ENCODE data around the gene CENPP. TPM values are rescaled to one million over a fixed set of nuclear protein-coding genes. Genes with fewer than 3 reads are reported as not detected.

Gene CENPP
- total RNA-seq, 2 experiments from 2014 or later = 26.5 to 27.0 TPM

- Mint-ChIP-seq H3K9me3 (no peaks in the 10 kb centered on the region), H3K36me3 (no peaks in the 10 kb centered on the region), H3K4me1 (peaks cover 5% of the 10 kb centered on the region), H3K27ac (no peak overlapping the region), H3K4me3 (no peak overlapping the region), H3K27me3 (no peaks in the 10 kb centered on the region)
- no peak for DNase-seq
Observed at GRCh38 chr9:92483627-92484545, 158.1 kb downstream of the CENPP start.

- H3K4me1 Mint-ChIP-seq = peaks cover 5% of the 10 kb centered on the region
- H3K27ac Mint-ChIP-seq = no peak overlapping the region
- H3K27me3 Mint-ChIP-seq = no peaks in the 10 kb centered on the region
- no peak for DNase-seq
- no peaks in the 10 kb centered on the region for H3K9me3 Mint-ChIP-seq
- H3K4me3 Mint-ChIP-seq = no peak overlapping the region
- no peaks in the 10 kb centered on the region for H3K36me3 Mint-ChIP-seq
Observed at GRCh38 chr9:92484563-92484962, 158.8 kb downstream of the CENPP start.

GRCh38 chr9:92486371-92486770 is 160.6 kb downstream of the CENPP start:
- no peak for DNase-seq
- no peak overlapping the region for H3K27ac Mint-ChIP-seq

DNA sequence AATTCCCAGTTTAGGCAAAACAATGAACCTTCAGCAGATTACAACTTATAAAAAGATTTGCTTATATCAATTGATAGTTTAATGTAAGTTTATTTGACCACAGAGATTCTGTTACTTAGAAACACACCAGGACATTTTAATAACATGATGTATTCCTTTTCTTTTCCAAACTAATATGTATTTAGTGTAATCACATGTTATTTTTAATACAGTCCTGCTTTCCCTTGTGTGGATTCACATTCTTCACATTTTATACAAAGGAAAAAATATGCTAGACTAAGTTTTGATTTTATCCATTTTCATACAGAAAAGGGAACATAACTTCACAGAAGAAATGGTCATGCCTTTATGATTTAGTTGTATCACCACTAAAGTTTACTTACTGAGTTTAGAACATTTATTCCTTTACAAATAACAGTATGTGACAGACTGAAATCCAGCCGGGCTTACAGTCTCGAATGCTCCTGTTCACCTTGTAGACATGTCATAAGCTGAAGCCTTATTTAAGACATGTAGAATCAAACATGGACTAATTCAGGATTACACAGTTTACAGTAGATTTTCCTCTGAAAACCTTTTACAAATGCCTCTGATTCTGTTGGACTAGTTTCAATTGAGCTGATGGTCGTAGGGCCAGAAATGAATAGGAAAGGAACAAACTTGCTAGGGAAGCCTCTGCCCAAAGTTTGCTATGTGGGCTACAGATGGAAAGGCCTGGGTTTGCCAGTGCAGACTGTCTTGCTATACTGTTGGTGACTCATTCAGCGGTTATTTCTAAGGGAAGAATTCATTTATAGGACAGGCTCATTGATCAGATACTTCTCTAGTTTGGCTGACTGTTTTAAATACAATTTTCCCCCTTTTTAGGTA is 163.2 kb downstream of the CENPP start:
- peaks cover 2% of the 10 kb centered on the region for H3K4me1 Mint-ChIP-seq
- H3K27ac Mint-ChIP-seq = no peak overlapping the region
- no peaks in the 10 kb centered on the region for H3K36me3 Mint-ChIP-seq
- no peak for DNase-seq
- no peaks in the 10 kb centered on the region for H3K9me3 Mint-ChIP-seq
- H3K4me3 Mint-ChIP-seq = no peak overlapping the region
- H3K27me3 Mint-ChIP-seq = no peaks in the 10 kb centered on the region

More at GRCh38 chr9:92486371-92486770, 160.6 kb downstream of the CENPP start:
- Mint-ChIP-seq H3K4me3 (no peak overlapping the region), H3K4me1 (peaks cover 2% of the 10 kb centered on the region), H3K36me3 (no peaks in the 10 kb centered on the region), H3K9me3 (no peaks in the 10 kb centered on the region), H3K27me3 (no peaks in the 10 kb centered on the region)

DNA sequence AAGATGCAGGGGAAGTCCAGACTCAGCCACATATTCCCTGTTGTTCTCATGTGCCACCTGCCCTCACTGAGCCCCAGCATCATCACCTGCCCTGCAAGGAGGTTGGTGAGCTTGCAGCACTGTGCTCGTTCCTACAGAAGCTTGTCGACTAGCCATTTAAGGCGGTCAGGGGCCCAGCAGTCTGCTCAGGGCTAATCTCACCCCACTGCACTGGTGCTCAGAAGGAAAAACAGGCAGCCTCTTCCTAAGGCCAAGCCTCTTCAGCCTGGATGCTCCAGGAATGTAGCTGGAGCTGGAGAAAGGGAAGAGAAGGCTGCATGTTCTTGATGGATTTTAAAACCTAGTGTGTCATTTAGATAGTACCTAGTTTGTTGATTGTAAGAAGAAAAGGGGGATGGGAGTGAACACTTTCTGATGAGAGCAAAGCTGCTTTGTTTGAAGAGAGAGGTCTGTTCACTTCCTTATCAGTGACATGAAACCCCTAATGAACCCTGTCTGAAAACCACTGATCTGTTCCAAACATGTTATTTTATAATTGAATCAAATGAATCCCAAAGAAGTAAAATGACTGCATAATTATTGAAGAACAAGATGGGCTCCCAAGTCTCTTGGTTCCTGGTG is 167.1 kb downstream of the CENPP start:
- H3K4me3 Mint-ChIP-seq = no peak overlapping the region
- no peak overlapping the region for H3K27ac Mint-ChIP-seq
- H3K4me1 Mint-ChIP-seq = peaks cover 4% of the 10 kb centered on the region
- no peaks in the 10 kb centered on the region for H3K36me3 Mint-ChIP-seq
- no peak for DNase-seq
- no peaks in the 10 kb centered on the region for H3K9me3 Mint-ChIP-seq
- H3K27me3 Mint-ChIP-seq = no peaks in the 10 kb centered on the region

DNA sequence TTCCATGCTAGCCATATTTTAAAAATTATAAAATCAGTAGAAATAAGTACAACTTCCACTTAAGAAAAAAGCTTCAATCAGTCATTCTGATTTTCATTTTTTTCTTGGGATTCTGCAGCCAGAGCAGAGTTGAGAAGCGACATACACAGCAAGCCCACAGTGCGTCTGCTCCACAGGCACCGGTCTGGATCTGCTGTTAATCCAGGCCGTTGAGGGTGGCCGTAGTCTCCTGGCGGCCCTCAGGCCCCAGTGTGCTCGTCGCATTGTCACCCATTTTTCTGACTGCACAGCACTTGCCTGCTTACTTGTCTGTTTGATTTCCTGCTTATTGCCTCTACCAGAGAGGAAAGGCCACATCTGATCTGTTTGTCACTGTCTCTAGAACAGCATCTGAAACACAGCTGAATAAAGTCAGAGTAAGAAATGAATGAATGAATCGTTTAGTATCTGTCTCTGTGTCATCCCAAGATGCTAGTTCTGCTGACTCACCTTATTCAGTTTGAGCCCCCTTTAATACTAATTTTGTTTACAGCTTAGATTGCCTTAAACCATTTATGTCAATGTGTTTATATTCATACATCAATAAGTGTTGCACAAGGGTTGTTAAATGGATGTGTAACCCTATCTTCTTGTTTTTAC is 168.1 kb downstream of the CENPP start:
- no peaks in the 10 kb centered on the region for H3K36me3 Mint-ChIP-seq
- H3K27ac Mint-ChIP-seq = no peak overlapping the region
- H3K4me1 Mint-ChIP-seq = peaks cover 4% of the 10 kb centered on the region
- H3K27me3 Mint-ChIP-seq = no peaks in the 10 kb centered on the region
- H3K9me3 Mint-ChIP-seq = no peaks in the 10 kb centered on the region
- no peak overlapping the region for H3K4me3 Mint-ChIP-seq
- no peak for DNase-seq

GRCh38 chr9:92494856-92495255 is 169.1 kb downstream of the CENPP start:
- Mint-ChIP-seq H3K9me3 (no peaks in the 10 kb centered on the region), H3K27ac (no peak overlapping the region), H3K4me1 (peaks cover 4% of the 10 kb centered on the region), H3K36me3 (no peaks in the 10 kb centered on the region), H3K4me3 (no peak overlapping the region), H3K27me3 (no peaks in the 10 kb centered on the region)
- no peak for DNase-seq

DNA sequence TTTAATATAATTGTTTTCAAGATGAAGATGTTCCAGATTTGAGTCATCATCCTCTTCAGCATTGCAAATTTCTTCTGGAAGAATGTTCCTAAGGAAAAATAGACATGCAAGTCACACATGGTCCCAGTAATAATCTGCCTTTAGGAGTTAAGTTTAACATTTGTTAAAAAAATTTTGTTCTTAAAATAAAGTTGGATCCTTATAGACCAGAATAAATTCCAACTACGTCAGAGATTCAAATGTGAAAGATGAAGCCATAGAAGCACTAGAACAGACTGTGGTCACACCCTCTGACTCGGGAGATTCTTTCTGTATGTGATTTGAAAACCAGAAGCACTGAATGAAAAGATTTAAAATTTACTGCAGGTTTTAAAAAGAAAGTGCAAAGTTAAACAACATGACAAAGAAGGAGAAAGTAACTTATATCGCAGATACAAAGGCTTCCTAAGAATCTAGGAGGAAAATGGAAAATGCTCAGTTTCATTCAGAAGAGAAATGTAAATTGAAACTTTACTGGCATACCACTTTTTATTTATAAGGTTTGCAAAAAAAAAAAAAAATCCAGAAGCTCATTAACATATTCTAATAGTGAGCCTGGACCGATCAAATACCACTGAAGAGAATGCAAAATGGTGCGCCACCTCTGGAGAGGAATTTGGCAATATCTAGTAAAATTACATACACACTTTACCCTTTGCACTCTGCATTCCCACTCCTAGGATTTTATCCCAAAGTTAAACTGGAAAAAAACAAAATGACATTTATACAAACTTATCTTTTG is 170.8 kb downstream of the CENPP start:
- Mint-ChIP-seq H3K9me3 (no peaks in the 10 kb centered on the region), H3K4me3 (no peak overlapping the region), H3K4me1 (peaks cover 2% of the 10 kb centered on the region), H3K27ac (no peak overlapping the region), H3K36me3 (no peaks in the 10 kb centered on the region), H3K27me3 (no peaks in the 10 kb centered on the region)
- DNase-seq = no peak

DNA sequence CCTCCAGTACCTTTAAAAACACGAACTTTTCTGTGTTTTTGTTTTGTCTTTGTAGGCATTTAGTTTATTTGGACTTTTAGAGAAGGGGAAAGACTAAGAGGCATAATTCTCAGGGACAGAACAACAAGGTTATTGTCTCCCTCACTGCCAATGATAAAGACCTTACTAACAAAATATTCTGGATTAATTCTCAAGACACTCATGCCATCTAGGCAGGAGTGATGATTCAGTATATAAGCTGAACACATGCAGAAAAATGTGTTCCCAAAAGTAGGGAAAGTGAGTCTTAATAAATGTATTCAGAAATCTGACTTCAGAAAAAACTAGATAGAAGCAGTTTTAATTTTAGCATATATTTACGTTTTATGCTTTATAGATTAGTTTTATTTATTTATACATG is 173.9 kb downstream of the CENPP start:
- Mint-ChIP-seq H3K27me3 (no peaks in the 10 kb centered on the region), H3K9me3 (no peaks in the 10 kb centered on the region), H3K4me3 (no peak overlapping the region), H3K27ac (no peak overlapping the region), H3K4me1 (peaks cover 2% of the 10 kb centered on the region), H3K36me3 (no peaks in the 10 kb centered on the region)
- DNase-seq = no peak

DNA sequence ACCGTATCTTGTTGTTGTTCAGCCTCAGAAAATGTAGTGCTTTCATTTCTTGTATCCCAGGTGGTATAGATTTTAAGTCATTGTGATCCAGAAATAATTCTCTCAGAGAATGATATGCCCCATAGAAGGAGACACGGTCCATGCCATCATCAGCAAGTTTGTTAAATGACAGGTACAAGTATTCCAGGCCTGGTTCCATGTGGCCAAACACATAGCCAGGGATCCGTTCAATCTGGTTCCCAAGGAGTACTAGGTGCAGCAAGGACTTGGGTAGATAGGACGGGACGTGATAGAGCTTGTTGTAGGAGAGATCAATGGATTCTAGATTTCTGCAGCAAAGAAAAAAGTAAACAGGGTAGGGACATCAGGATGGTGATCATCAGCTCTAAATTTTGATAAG is 175.0 kb downstream of the CENPP start:
- DNase-seq = no peak
- Mint-ChIP-seq H3K9me3 (no peaks in the 10 kb centered on the region), H3K4me3 (no peak overlapping the region), H3K36me3 (no peaks in the 10 kb centered on the region), H3K27ac (no peak overlapping the region), H3K27me3 (no peaks in the 10 kb centered on the region), H3K4me1 (peaks cover 2% of the 10 kb centered on the region)

- no peaks in the 10 kb centered on the region for H3K9me3 Mint-ChIP-seq
- no peaks in the 10 kb centered on the region for H3K36me3 Mint-ChIP-seq
- no peaks in the 10 kb centered on the region for H3K4me1 Mint-ChIP-seq
- no peaks in the 10 kb centered on the region for H3K27me3 Mint-ChIP-seq
- no peak overlapping the region for H3K4me3 Mint-ChIP-seq
- no peak overlapping the region for H3K27ac Mint-ChIP-seq
- no peak for DNase-seq
Observed at GRCh38 chr9:92501671-92502393, 176.1 kb downstream of the CENPP start.

GRCh38 chr9:92503156-92503555 is 177.4 kb downstream of the CENPP start:
- H3K4me1 Mint-ChIP-seq = peaks cover 2% of the 10 kb centered on the region
- H3K4me3 Mint-ChIP-seq = no peak overlapping the region
- no peaks in the 10 kb centered on the region for H3K27me3 Mint-ChIP-seq
- no peaks in the 10 kb centered on the region for H3K9me3 Mint-ChIP-seq
- H3K27ac Mint-ChIP-seq = no peak overlapping the region
- H3K36me3 Mint-ChIP-seq = no peaks in the 10 kb centered on the region
- no peak for DNase-seq

GRCh38 chr9:92504881-92505280 is 179.1 kb downstream of the CENPP start:
- H3K9me3 Mint-ChIP-seq = no peaks in the 10 kb centered on the region
- H3K27me3 Mint-ChIP-seq = no peaks in the 10 kb centered on the region
- no peak overlapping the region for H3K27ac Mint-ChIP-seq
- no peak overlapping the region for H3K4me3 Mint-ChIP-seq
- H3K4me1 Mint-ChIP-seq = peaks cover 2% of the 10 kb centered on the region
- DNase-seq = no peak
- H3K36me3 Mint-ChIP-seq = no peaks in the 10 kb centered on the region
